Measurements from ENCODE around the gene LIPT2. TPM values are rescaled to one million over a fixed set of nuclear protein-coding genes. Genes with fewer than 3 reads are reported as not detected.

Gene LIPT2
- total and polyA plus RNA-seq, 3 donors from 2014 or later = 25.0 to 43.1 (median 32.6) TPM

DNA sequence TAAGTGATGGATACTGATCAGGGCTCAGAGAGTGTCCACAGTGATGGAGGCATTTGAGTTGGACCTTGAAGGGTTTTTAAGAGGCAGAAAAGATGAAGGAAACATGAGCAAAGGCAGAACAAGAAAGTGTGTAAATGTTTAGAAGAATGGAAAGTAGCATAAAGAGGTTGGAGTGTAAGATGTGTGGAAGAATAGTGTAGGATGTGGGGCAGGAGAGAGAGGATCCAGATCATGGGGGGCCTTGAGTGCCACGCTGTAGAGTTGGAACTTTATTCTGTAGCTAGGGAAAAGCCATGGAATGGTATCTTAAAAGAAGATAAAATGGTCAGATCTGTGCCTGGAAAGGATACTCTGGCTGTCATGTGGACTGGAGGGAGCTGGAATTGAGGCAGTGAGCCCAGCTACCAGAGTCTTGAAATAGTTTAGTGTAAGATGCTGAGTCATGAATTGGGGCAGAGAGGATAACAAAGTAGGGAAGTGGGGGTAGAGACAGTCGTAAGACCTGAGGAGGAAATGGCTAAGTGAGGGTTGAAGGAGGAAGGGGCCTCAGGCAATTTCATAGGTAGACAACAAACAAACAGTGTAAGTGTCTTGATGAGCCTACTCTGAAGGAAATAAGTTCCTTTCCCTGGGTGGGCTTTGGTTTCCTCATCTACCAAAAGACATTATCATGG is 32.9 kb downstream of the LIPT2 start:
- H3K27me3 ChIP-seq = no peaks in the 10 kb centered on the region
- no peaks in the 10 kb centered on the region for H3K9me3 ChIP-seq
- WGBS, 2 donors = 82 to 93% methylated on average over 2 of the region's 2 CpGs
- TF ChIP-seq POLR2A (IDR thresholded peaks at IDR 0.05) = no peak
- TF ChIP-seq, protein P1, sequence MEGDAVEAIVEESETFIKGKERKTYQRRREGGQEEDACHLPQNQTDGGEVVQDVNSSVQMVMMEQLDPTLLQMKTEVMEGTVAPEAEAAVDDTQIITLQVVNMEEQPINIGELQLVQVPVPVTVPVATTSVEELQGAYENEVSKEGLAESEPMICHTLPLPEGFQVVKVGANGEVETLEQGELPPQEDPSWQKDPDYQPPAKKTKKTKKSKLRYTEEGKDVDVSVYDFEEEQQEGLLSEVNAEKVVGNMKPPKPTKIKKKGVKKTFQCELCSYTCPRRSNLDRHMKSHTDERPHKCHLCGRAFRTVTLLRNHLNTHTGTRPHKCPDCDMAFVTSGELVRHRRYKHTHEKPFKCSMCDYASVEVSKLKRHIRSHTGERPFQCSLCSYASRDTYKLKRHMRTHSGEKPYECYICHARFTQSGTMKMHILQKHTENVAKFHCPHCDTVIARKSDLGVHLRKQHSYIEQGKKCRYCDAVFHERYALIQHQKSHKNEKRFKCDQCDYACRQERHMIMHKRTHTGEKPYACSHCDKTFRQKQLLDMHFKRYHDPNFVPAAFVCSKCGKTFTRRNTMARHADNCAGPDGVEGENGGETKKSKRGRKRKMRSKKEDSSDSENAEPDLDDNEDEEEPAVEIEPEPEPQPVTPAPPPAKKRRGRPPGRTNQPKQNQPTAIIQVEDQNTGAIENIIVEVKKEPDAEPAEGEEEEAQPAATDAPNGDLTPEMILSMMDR (IDR thresholded peaks at IDR 0.05) = no peak
- no peak for DNase-seq
- no peaks in the 10 kb centered on the region for H3K4me1 ChIP-seq
- intact Hi-C loops (cut with DNase I; ENCODE audit: low total_unique reads) = no loop called here
- H3K27ac ChIP-seq = no peak overlapping the region
- no peak overlapping the region for H3K4me3 ChIP-seq
- H3K36me3 ChIP-seq (ENCODE audit: low read depth, missing control alignments) = no peaks in the 10 kb centered on the region

DNA sequence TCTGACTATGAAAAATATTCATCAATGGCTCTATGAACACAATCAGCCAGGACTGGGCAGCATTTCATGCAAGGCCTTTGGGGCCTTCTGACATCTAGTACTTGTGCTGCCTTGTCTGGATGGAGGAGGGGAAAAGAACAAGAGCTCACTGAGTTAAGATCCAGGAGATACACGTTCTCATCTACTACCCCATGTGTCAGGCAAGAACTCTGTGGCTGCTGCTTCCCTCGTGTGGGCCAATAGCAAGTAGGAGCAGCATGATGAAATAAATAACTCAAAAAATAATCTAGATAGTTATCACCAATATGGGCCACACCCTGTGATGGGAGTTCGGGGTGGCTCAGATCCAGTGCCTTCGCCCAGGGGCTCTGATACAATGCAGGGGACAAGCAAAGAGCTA is 33.5 kb downstream of the LIPT2 start:
- Histone ChIP-seq H3K4me3 (no peak overlapping the region), H3K27me3 (no peaks in the 10 kb centered on the region), H3K9me3 (no peaks in the 10 kb centered on the region), H3K4me1 (no peaks in the 10 kb centered on the region), H3K36me3 (ENCODE audit: low read depth, missing control alignments) (no peaks in the 10 kb centered on the region), H3K27ac (no peak overlapping the region)
- no peak for TF ChIP-seq POLR2A (IDR thresholded peaks at IDR 0.05)
- TF ChIP-seq, protein P1 (IDR thresholded peaks at IDR 0.05) = no peak
- WGBS, 2 donors = 86 to 90% methylated on average over 4 of the region's 4 CpGs
- DNase-seq = no peak
- intact Hi-C loops (cut with DNase I; ENCODE audit: low total_unique reads) = no loop called here

DNA sequence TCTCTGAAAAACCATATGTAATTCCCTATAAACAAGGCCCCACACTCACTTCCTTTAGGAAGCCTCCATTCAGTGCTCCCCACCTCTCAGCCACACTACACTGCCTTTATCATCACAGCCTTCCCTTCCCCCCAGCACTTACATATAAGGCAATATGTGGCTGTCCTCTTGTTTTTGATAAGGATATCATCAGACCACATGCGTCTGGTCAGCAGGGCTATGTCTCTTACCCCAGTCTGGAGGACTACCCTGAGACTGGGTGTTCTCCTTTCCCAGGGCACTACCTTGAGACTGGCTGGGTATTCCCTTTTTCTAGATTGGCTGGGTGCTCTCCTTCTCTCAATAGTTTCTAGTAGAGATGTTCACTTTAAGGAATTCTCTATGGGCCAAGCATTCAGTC is 33.9 kb downstream of the LIPT2 start:
- no peak for DNase-seq
- intact Hi-C loops (cut with DNase I; ENCODE audit: low total_unique reads) = loop anchor here (10.0 kb wide), 2 partner anchors 65 to 125 kb away; partner anchors contain the start of gene PGM2L1
- 0% methylated on average over 1 of the region's 1 CpG for WGBS, 2 donors
- H3K4me3 ChIP-seq = no peak overlapping the region
- no peaks in the 10 kb centered on the region for H3K27me3 ChIP-seq
- no peaks in the 10 kb centered on the region for H3K36me3 ChIP-seq (ENCODE audit: low read depth, missing control alignments)
- H3K27ac ChIP-seq = no peak overlapping the region
- no peaks in the 10 kb centered on the region for H3K9me3 ChIP-seq
- no peaks in the 10 kb centered on the region for H3K4me1 ChIP-seq
- TF ChIP-seq, protein P1 (IDR thresholded peaks at IDR 0.05) = no peak
- TF ChIP-seq POLR2A (IDR thresholded peaks at IDR 0.05) = no peak

DNA sequence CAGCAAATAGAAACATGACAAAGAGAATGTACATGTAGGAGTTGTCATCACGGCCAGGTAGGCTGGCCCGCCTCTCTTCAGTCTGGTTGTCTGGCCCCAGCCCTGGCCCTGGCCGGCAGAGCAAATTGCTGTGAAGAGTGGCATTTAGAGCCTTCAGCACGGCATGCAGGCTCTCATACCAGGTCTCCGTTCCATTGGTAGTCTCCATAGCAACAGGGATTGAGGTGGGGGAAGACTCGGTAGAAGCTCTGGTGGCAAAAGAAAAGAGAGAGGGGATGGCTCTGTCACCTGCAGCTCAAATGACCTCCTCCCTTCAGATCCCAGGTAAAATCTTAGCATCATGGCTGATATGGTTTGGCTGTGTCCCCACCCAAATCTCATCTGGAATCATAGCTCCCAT is 36.2 kb downstream of the LIPT2 start:
- no peak for DNase-seq
- TF ChIP-seq, protein P1 (IDR thresholded peaks at IDR 0.05) = no peak
- TF ChIP-seq POLR2A (IDR thresholded peaks at IDR 0.05) = no peak
- Histone ChIP-seq H3K27ac (no peak overlapping the region), H3K9me3 (no peaks in the 10 kb centered on the region), H3K36me3 (ENCODE audit: low read depth, missing control alignments) (no peaks in the 10 kb centered on the region), H3K27me3 (no peaks in the 10 kb centered on the region), H3K4me1 (no peaks in the 10 kb centered on the region), H3K4me3 (no peak overlapping the region)
- 80 to 84% methylated on average over 4 to 6 of the region's 6 CpGs for WGBS, 2 donors
- intact Hi-C loops (cut with DNase I; ENCODE audit: low total_unique reads) = loop anchor here (10.0 kb wide), 2 partner anchors 63 to 127 kb away; partner anchors contain the start of gene PGM2L1
